PC-9 (cell line): ENCODE measurements around the gene RAB4A.

Experiments
- CTCF ChIP-seq: fragments of 200-600 bp; sonication (generic); conservative IDR thresholded peaks from 2 replicates; pipeline ENCODE4 v1.6.1; 2017; ENCODE audit warnings: mixed run types, antibody characterized with exemption, mild to moderate bottlenecking, moderate library complexity
- EZH2 ChIP-seq: fragments of 200-600 bp; sonication (generic); IDR thresholded peaks from 2 replicates; pipeline ENCODE4 v1.8.0; 2017; ENCODE audit warnings: antibody characterized with exemption, low read depth

GRCh38 chr1:229341774-229342655 lies 71.1 kb downstream of the RAB4A start:
- no peak for TF ChIP-seq CTCF
- TF ChIP-seq EZH2, result no peak
